A549 (cell line): ENCODE measurements around the gene SULT1C4.

Experiments
- CTCF ChIP-seq: fragments of >200 bp; sonication (Bioruptor Twin); formaldehyde crosslinking; IDR thresholded peaks from 3 replicates; pipeline ENCODE4 v1.5.1; 2016
- HOXB5 ChIP-seq: fragments of 250-450 bp; sonication (Bioruptor Pico); IDR thresholded peaks from 2 replicates; pipeline ENCODE4 v1.5.0; 2020; ENCODE audit warnings: mild to moderate bottlenecking, moderate library complexity
- NPAS2 ChIP-seq: fragments of 250-450 bp; sonication (Bioruptor Pico); IDR thresholded peaks from 2 replicates; pipeline ENCODE4 v1.8.0; 2022; ENCODE audit warnings: mild to moderate bottlenecking, moderate library complexity, borderline replicate concordance
- POLR2A ChIP-seq: IDR thresholded peaks from 2 replicates; pipeline ENCODE4 v1.6.1; 2012; ENCODE audit warnings: mild to moderate bottlenecking, low read length

- TF ChIP-seq CTCF (no peak), HOXB5 (CRISPR knock-in tag) (no peak), POLR2A (no peak), NPAS2 (CRISPR knock-in tag) (no peak)
Measured at GRCh38 chr2:108407864-108408729, 30.3 kb downstream of the SULT1C4 start.
